OCI-LY3 (cell line): Measurements from ENCODE around the gene AKAP9.
"Not testable (repeated sequence)": the region's sequence is repeated elsewhere in the genome, so short reads cannot be mapped to it uniquely, and the experiment has no call there.

Source experiments
- H2AFZ ChIP-seq: fragments of 200-600, 300-600 bp; shearing (Covaris generic); 2 replicates; pipeline ENCODE4 v1.6.0; 2014; ENCODE audit warnings: antibody characterized with exemption, low read depth, low read length
- H3K27ac ChIP-seq: fragments of 200-600, 300-600 bp; sonication (generic); 2 replicates; pipeline ENCODE4 v1.5.1; 2014; ENCODE audit warnings: mild to moderate bottlenecking, low read length, moderate library complexity, mixed read lengths
- H3K27me3 ChIP-seq: fragments of 200-600, 300-600 bp; sonication (generic); 2 replicates; pipeline ENCODE4 v1.6.1; 2014; ENCODE audit warnings: low read depth, low read length, mixed read lengths
- H3K36me3 ChIP-seq: fragments of 200-600, 300-600 bp; sonication (generic); replicated peaks from 2 replicates; pipeline ENCODE3; 2014; ENCODE audit warnings: low read depth, low read length, mixed read lengths
- H3K4me1 ChIP-seq: fragments of 300-600, 200-600 bp; sonication (generic); 2 replicates; pipeline ENCODE4 v1.6.1; 2014; ENCODE audit warnings: low read length, mixed read lengths
- H3K4me2 ChIP-seq: fragments of 200-600, 300-600 bp; sonication (generic); 2 replicates; pipeline ENCODE4 v1.6.1; 2014; ENCODE audit warnings: low read length, mixed read lengths
- H3K4me3 ChIP-seq: fragments of 300-600, 200-600 bp; sonication (generic); 2 replicates; pipeline ENCODE4 v1.5.1; 2014; ENCODE audit warnings: antibody characterized with exemption, mild to moderate bottlenecking, low read length, moderate library complexity
- H3K79me2 ChIP-seq: fragments of 300-600, 200-600 bp; shearing (Covaris generic); 2 replicates; pipeline ENCODE4 v1.6.1; 2014; ENCODE audit warnings: mild to moderate bottlenecking, low read length, mixed read lengths
- H3K9ac ChIP-seq: fragments of 300-600, 200-600 bp; shearing (Covaris generic); 2 replicates; pipeline ENCODE4 v1.6.0; 2014; ENCODE audit warnings: mild to moderate bottlenecking, low read length, moderate library complexity
- H3K9me3 ChIP-seq: fragments of 200-600, 300-600 bp; shearing (Covaris generic); 2 replicates; pipeline ENCODE4 v1.6.1; 2014; ENCODE audit warnings: low read length, mixed read lengths; ENCODE audit not compliant: insufficient read depth
- H4K20me1 ChIP-seq: fragments of 200-600, 300-600 bp; sonication (generic); 2 replicates; pipeline ENCODE4 v1.6.1; 2016; ENCODE audit warnings: low read length, mixed read lengths; ENCODE audit not compliant: insufficient read depth
- EZH2phosphoT487 ChIP-seq: fragments of 200-600 bp; shearing (Covaris generic); IDR thresholded peaks from 2 replicates; pipeline ENCODE4 v1.6.1; 2018; ENCODE audit warnings: antibody characterized with exemption, mixed run types, low read depth
- TF ChIP-seq, protein P1 (sequence below): fragments of 200-600, 300-600 bp; sonication (generic); IDR thresholded peaks from 2 replicates; pipeline ENCODE4 v1.5.1; 2014; ENCODE audit warnings: antibody characterized with exemption, low read length, low read depth

AKAP9 gene

DNA sequence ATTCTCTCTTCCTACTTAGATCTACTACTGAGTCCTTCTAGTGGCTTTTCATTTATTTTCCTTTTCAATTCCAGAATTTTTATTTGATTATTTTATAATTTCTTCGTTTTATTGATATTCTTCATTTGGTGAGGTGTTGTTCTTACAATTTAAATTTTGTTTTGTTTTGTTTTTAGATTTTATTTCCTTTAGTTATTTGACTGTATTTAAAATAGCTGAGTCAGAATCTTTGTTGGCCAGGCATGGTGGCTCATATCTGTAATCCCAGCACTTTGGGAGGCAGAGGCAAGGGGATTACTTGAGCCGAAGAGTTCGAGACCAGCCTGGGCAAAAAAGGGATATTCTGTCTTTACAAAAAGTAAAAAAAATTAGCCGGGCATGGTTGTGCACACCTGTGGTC is 36.1 kb downstream of the AKAP9 start:
- TF ChIP-seq, protein P1, sequence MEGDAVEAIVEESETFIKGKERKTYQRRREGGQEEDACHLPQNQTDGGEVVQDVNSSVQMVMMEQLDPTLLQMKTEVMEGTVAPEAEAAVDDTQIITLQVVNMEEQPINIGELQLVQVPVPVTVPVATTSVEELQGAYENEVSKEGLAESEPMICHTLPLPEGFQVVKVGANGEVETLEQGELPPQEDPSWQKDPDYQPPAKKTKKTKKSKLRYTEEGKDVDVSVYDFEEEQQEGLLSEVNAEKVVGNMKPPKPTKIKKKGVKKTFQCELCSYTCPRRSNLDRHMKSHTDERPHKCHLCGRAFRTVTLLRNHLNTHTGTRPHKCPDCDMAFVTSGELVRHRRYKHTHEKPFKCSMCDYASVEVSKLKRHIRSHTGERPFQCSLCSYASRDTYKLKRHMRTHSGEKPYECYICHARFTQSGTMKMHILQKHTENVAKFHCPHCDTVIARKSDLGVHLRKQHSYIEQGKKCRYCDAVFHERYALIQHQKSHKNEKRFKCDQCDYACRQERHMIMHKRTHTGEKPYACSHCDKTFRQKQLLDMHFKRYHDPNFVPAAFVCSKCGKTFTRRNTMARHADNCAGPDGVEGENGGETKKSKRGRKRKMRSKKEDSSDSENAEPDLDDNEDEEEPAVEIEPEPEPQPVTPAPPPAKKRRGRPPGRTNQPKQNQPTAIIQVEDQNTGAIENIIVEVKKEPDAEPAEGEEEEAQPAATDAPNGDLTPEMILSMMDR: no peak
- no peak for TF ChIP-seq EZH2phosphoT487
- no peak overlapping the region for H3K4me2 ChIP-seq
- no peaks in the 10 kb centered on the region for H3K9me3 ChIP-seq
- H3K79me2 ChIP-seq: peaks cover 9% of the 10 kb centered on the region
- no peak overlapping the region for H3K9ac ChIP-seq
- peaks cover 8% of the 10 kb centered on the region for H3K36me3 ChIP-seq
- no peak overlapping the region for H3K4me3 ChIP-seq
- no peak overlapping the region for H3K27ac ChIP-seq
- no peaks in the 10 kb centered on the region for H3K27me3 ChIP-seq
- no peaks in the 10 kb centered on the region; the same call in 1 of the 2 replicates for H4K20me1 ChIP-seq
- no peaks in the 10 kb centered on the region for H3K4me1 ChIP-seq
- no peak overlapping the region for H2AFZ ChIP-seq

DNA sequence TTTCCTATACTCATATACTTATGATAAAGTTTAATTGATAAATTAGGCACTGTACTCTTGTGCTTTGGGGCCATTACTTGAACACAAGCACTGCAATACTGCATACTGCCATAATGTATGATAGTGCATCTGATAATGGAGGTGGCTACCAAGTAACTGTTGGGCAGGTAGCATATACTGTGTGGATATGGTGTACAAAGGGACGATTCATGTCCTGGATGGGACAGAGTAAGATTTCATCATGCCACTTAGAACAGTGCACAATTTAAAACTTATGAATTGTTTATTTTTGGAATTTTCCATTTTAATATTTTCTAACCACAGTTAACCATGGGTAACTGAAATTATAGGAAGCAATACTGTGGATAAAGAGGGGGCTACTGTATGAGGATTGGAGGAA is 38.9 kb downstream of the AKAP9 start:
- Histone ChIP-seq H3K27ac (no peak overlapping the region), H3K27me3 (no peaks in the 10 kb centered on the region), H2AFZ (no peak overlapping the region), H3K9ac (no peak overlapping the region), H3K79me2 (no peaks in the 10 kb centered on the region), H4K20me1 (no peaks in the 10 kb centered on the region), H3K9me3 (no peaks in the 10 kb centered on the region), H3K36me3 (no peaks in the 10 kb centered on the region), H3K4me3 (no peak overlapping the region), H3K4me2 (no peak overlapping the region), H3K4me1 (no peaks in the 10 kb centered on the region)
- TF ChIP-seq EZH2phosphoT487: no peak
- TF ChIP-seq, protein P1: no peak

DNA sequence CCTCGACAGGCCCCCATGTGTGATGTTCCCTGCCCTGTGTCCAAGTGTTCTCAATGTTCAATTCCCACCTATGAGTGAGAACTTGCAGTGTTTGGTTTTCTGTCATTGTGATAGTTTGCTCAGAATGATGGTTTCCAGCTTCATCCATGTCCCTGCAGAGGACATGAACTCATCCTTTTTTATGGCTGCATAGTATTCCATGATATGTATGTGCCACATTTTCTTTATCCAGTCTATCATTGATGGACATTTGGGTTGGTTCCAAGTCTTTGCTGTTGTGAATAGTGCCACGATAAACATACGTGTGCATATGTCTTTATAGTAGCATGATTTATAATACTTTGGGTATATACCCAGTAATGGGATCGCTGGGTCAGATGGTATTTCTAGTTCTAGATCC is 41.7 kb downstream of the AKAP9 start:
- not testable (repeated sequence) for H2AFZ ChIP-seq, H3K9me3 ChIP-seq, H3K79me2 ChIP-seq, H3K27me3 ChIP-seq, H3K4me2 ChIP-seq, H3K36me3 ChIP-seq, H3K27ac ChIP-seq, H3K4me3 ChIP-seq, H3K4me1 ChIP-seq, H4K20me1 ChIP-seq, H3K9ac ChIP-seq

DNA sequence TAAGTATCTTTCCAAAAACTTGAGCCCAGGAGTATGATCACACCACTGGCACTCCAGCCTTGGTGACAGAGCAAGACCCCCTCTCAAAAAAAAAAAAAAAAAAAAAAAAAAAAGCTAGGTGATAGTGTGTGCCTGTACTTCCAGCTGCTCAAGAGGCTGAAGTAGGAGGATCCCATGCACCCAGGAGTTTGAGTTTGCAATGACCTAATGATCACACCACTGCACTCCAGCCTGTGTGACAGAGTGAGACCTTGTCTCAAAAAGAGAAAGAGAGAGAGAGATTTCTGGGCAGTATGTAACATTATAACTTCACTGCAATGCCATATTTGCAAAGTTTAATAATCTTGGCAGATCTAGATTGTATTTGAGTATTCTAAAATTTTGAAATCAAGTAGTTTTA is 47.6 kb downstream of the AKAP9 start:
- H3K36me3 ChIP-seq: no peaks in the 10 kb centered on the region
- no peaks in the 10 kb centered on the region for H3K9me3 ChIP-seq
- no peaks in the 10 kb centered on the region for H4K20me1 ChIP-seq
- no peaks in the 10 kb centered on the region for H3K79me2 ChIP-seq
- H3K27me3 ChIP-seq: no peaks in the 10 kb centered on the region
- no peak overlapping the region for H3K4me3 ChIP-seq
- no peak overlapping the region for H3K27ac ChIP-seq
- H3K9ac ChIP-seq: no peak overlapping the region
- TF ChIP-seq EZH2phosphoT487: no peak
- TF ChIP-seq, protein P1: no peak
- no peak overlapping the region for H3K4me2 ChIP-seq
- no peak overlapping the region for H2AFZ ChIP-seq
- no peaks in the 10 kb centered on the region for H3K4me1 ChIP-seq

DNA sequence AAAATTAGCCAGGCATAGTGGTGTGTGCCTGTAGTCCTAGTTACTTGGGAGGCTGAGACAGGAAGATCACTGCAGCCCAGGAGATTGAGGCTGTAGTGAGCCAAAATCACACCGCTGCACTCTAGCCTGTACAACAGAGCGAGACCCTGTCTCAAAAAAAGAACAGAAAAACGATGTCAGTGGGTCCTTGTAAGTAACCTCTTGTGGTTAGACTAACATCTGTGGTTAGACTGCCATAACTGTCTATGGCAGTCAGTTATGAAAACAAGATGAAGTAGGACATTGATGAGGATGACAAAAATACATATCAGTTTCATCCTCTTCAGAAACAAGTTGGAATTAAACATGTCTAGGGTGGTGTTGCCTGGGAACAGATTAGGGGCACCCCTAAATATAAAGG is 53.3 kb downstream of the AKAP9 start:
- H3K4me3 ChIP-seq: no peak overlapping the region
- no peak overlapping the region for H3K27ac ChIP-seq
- no peak overlapping the region for H2AFZ ChIP-seq
- peaks cover 19% of the 10 kb centered on the region for H3K4me1 ChIP-seq
- no peak overlapping the region for H3K4me2 ChIP-seq
- H3K9ac ChIP-seq: no peak overlapping the region
- TF ChIP-seq, protein P1: no peak
- TF ChIP-seq EZH2phosphoT487: no peak
- H3K36me3 ChIP-seq: peaks cover 16% of the 10 kb centered on the region
- H3K79me2 ChIP-seq: no peaks in the 10 kb centered on the region
- no peaks in the 10 kb centered on the region for H4K20me1 ChIP-seq
- H3K27me3 ChIP-seq: no peaks in the 10 kb centered on the region
- no peaks in the 10 kb centered on the region for H3K9me3 ChIP-seq
